Umbilical cord (tissue), 2 donors: Measurements from ENCODE around the gene ECHS1. TPM values are rescaled to one million over a fixed set of nuclear protein-coding genes. Genes with fewer than 3 reads are reported as not detected.

ENCODE experiments used
- DNase-seq: peaks from one replicate; pipeline ENCODE4 v3.0.0-alpha.2; 2015; ENCODE audit warnings: low spot score
- total RNA-seq: library from RNA; depleted of rRNA; stranded (reverse); fragments of >200 nt; gene quantifications from one replicate; pipeline ENCODE4 v1.2.3, GENCODE V29; 2014; ENCODE audit warnings: low replicate concordance; ENCODE audit not compliant: insufficient read depth

The ECHS1 gene
- total RNA-seq, 1 donor from 2014 or later = 28.2 TPM

GRCh38 chr10:133358162-133358924 is 14.8 kb downstream of the ECHS1 start:
- DNase-seq = no peak

GRCh38 chr10:133357285-133358161 is 15.6 kb downstream of the ECHS1 start, which contains the start of gene FUOM:
Gene FUOM, minus strand, starts transcription at chr10:133358019. Its CDS starts 12 bp downstream, at chr10:133358007.
- peak; percentile 38 for DNase-seq

- no peak for DNase-seq
These were observed 16.4 kb downstream of the ECHS1 start for GRCh38 chr10:133356549-133357284.

GRCh38 chr10:133355991-133356390 is 17.2 kb downstream of the ECHS1 start:
- no peak for DNase-seq

GRCh38 chr10:133355266-133355665 is 17.9 kb downstream of the ECHS1 start:
- DNase-seq = no peak

- no peak for DNase-seq
These were observed 18.4 kb downstream of the ECHS1 start for GRCh38 chr10:133354672-133355240.

- DNase-seq = no peak
These were observed 19.1 kb downstream of the ECHS1 start for GRCh38 chr10:133353988-133354605.

- DNase-seq = no peak
These were observed 19.8 kb downstream of the ECHS1 start for GRCh38 chr10:133353202-133353959.

- no peak for DNase-seq
These were observed 21.5 kb downstream of the ECHS1 start for GRCh38 chr10:133351408-133352318.

GRCh38 chr10:133350950-133351329 is 22.2 kb downstream of the ECHS1 start:
- DNase-seq = no peak

GRCh38 chr10:133350283-133350949 is 22.7 kb downstream of the ECHS1 start:
- no peak for DNase-seq

- no peak for DNase-seq
These were observed 23.6 kb downstream of the ECHS1 start for GRCh38 chr10:133349577-133350011.

GRCh38 chr10:133349160-133349568 is 24.0 kb downstream of the ECHS1 start:
- DNase-seq = no peak

GRCh38 chr10:133347710-133348517 is 25.2 kb downstream of the ECHS1 start:
- DNase-seq = no peak

- DNase-seq = no peak
These were observed 26.7 kb downstream of the ECHS1 start for GRCh38 chr10:133346413-133346812.

- no peak for DNase-seq
These were observed 28.9 kb downstream of the ECHS1 start for GRCh38 chr10:133344236-133344635.

GRCh38 chr10:133343558-133343957 is 29.6 kb downstream of the ECHS1 start:
- no peak for DNase-seq

GRCh38 chr10:133342942-133343341 is 30.2 kb downstream of the ECHS1 start:
- no peak for DNase-seq
